H1 (cell line): ENCODE results near the gene CC2D2A. TPM values are rescaled to one million over a fixed set of nuclear protein-coding genes. Genes with fewer than 3 reads are reported as not detected.

ENCODE experiments used
- CTCF ChIA-PET: fragments of 300-600 bp; sonication (Branson Sonifier 250); formaldehyde crosslinking; loops from one replicate; lab custom pipeline; 2021; ENCODE audit not compliant: partially characterized antibody; lab: Charles Lee
- POLR2A ChIA-PET: fragments of 300-600 bp; sonication (Branson Sonifier 250); formaldehyde crosslinking; loops from one replicate; lab custom pipeline; 2021; ENCODE audit warnings: inconsistent platforms; ENCODE audit not compliant: partially characterized antibody; lab: Charles Lee
- DNase-seq, 2 experiments: peaks; one replicate each; pipeline versions ENCODE4 v3.0.0 to v3.0.0-alpha.2; 2010 to 2022; ENCODE audit warnings: low spot score in 2 of 2, low read depth in 1 of 2, mixed read lengths in 1 of 2
- FAIRE-seq: peaks from 2 replicates; lab custom pipeline; 2011; peaks lifted over from hg19 to GRCh38; lab: Jason Lieb, UNC
- H2AFZ ChIP-seq: 2 replicates; pipeline ENCODE4 v1.8.1; 2012; ENCODE audit warnings: low read length, inconsistent platforms
- H2AK5ac ChIP-seq: 2 replicates; pipeline ENCODE4 v1.6.1; 2013; ENCODE audit warnings: low read depth, low read length
- H2BK120ac ChIP-seq: replicated peaks from 2 replicates; pipeline ENCODE3; 2013; ENCODE audit warnings: low read depth, low read length, inconsistent platforms
- H2BK12ac ChIP-seq: 2 replicates; pipeline ENCODE4 v1.6.1; 2013; ENCODE audit warnings: low read depth, low read length
- H2BK15ac ChIP-seq: 2 replicates; pipeline ENCODE4 v1.6.1; 2013; ENCODE audit warnings: low read length
- H2BK20ac ChIP-seq: 2 replicates; pipeline ENCODE4 v1.6.1; 2013; ENCODE audit warnings: low read length
- H2BK5ac ChIP-seq: 2 replicates; pipeline ENCODE4 v1.6.1; 2013; ENCODE audit warnings: low read depth, low read length
- H3K14ac ChIP-seq: 2 replicates; pipeline ENCODE4 v1.6.1; 2013; ENCODE audit warnings: inconsistent platforms; ENCODE audit not compliant: insufficient read length
- H3K18ac ChIP-seq: 2 replicates; pipeline ENCODE4 v1.6.1; 2013; ENCODE audit warnings: low read length; ENCODE audit errors: extremely low read depth
- H3K23ac ChIP-seq: 2 replicates; pipeline ENCODE4 v1.6.1; 2013; ENCODE audit warnings: inconsistent platforms; ENCODE audit not compliant: insufficient read length
- H3K23me2 ChIP-seq: 2 replicates; pipeline ENCODE4 v1.6.1; 2013; ENCODE audit warnings: low read depth, low read length
- H3K27ac ChIP-seq: 2 replicates; pipeline ENCODE4 v1.6.1; 2011; ENCODE audit warnings: low read depth, low read length, inconsistent platforms
- H3K27me3 ChIP-seq, 4 experiments: replicated peaks in 1 of 4; 1 replicate in 1 of 4; 2 replicates in 3 of 4; pipeline versions ENCODE4 v1.6.1 to v1.8.1; 2011 to 2013; ENCODE audit warnings: low read length in 3 of 4, mild to moderate bottlenecking in 3 of 4, inconsistent platforms in 2 of 4, mixed read lengths in 2 of 4, moderate library complexity in 1 of 4; ENCODE audit not compliant: control insufficient read depth in 3 of 4, insufficient read depth in 3 of 4; ENCODE audit errors: extremely low read depth in 1 of 4
- H3K36me3 ChIP-seq, 4 experiments: 2 replicates each; pipeline versions ENCODE4 v1.6.1 to v1.8.1; 2011 to 2013; ENCODE audit warnings: mild to moderate bottlenecking in 4 of 4, low read length in 3 of 4, moderate library complexity in 2 of 4, control low read depth in 1 of 4, inconsistent platforms in 1 of 4; ENCODE audit not compliant: insufficient read depth in 4 of 4, control insufficient read depth in 2 of 4
- H3K4ac ChIP-seq: replicated peaks from 2 replicates; pipeline ENCODE3; 2013; ENCODE audit warnings: low read length, low read depth, mixed read lengths, inconsistent platforms; ENCODE audit not compliant: insufficient read length
- H3K4me1 ChIP-seq, 4 experiments: replicated peaks in 1 of 4; 1 replicate in 1 of 4; 2 replicates in 3 of 4; pipeline versions ENCODE4 v1.6.1 to v1.8.1; 2011 to 2013; ENCODE audit warnings: low read length in 3 of 4, inconsistent platforms in 2 of 4, mixed read lengths in 1 of 4; ENCODE audit not compliant: insufficient read depth in 4 of 4, control insufficient read depth in 3 of 4
- H3K4me2 ChIP-seq, 2 experiments: 2 replicates each; pipeline versions ENCODE4 v1.6.1 to v1.8.1; 2011 to 2013; ENCODE audit warnings: low read depth in 2 of 2, low read length in 2 of 2, control low read depth in 1 of 2, inconsistent platforms in 1 of 2, mild to moderate bottlenecking in 1 of 2; ENCODE audit not compliant: insufficient read depth in 1 of 2
- H3K4me3 ChIP-seq, 4 experiments: fragments of 200-600, 300-600 bp in 1 of 4; sonication (generic), shearing (Covaris generic), sonication (Bioruptor Twin) in 1 of 4; 2 replicates each; pipeline versions ENCODE4 v1.5.1 to v1.8.1; 2011 to 2016; ENCODE audit warnings: low read length in 4 of 4, low read depth in 3 of 4, control low read depth in 2 of 4, inconsistent platforms in 2 of 4, mild to moderate bottlenecking in 2 of 4, mixed read lengths in 1 of 4, moderate library complexity in 1 of 4; ENCODE audit not compliant: insufficient read depth in 2 of 4; ENCODE audit errors: extremely low read depth in 1 of 4
- H3K56ac ChIP-seq: replicated peaks from 2 replicates; pipeline ENCODE3; 2013; ENCODE audit warnings: low read depth, mild to moderate bottlenecking, mixed read lengths, low read length, inconsistent platforms; ENCODE audit not compliant: insufficient read length
- H3K79me1 ChIP-seq: 2 replicates; pipeline ENCODE4 v1.6.1; 2013; ENCODE audit warnings: low read depth, low read length, control low read depth
- H3K79me2 ChIP-seq, 2 experiments: 2 replicates each; pipeline versions ENCODE4 v1.6.1 to v1.8.1; 2012 to 2013; ENCODE audit warnings: low read length in 2 of 2, mild to moderate bottlenecking in 2 of 2, inconsistent platforms in 1 of 2; ENCODE audit not compliant: insufficient read depth in 2 of 2, control insufficient read depth in 1 of 2
- H3K9ac ChIP-seq, 4 experiments: replicated peaks in 1 of 4; 1 replicate in 1 of 4; 2 replicates in 3 of 4; pipeline versions ENCODE4 v1.6.1 to v1.8.1; 2011 to 2013; ENCODE audit warnings: low read depth in 3 of 4, low read length in 3 of 4, control low read depth in 2 of 4, mild to moderate bottlenecking in 2 of 4, moderate library complexity in 2 of 4, inconsistent platforms in 1 of 4; ENCODE audit errors: extremely low read depth in 1 of 4
- H3K9me3 ChIP-seq, 2 experiments: 2 replicates each; pipeline versions ENCODE4 v1.6.1 to v1.8.1; 2012 to 2013; ENCODE audit warnings: mild to moderate bottlenecking in 2 of 2, moderate library complexity in 2 of 2, control low read depth in 1 of 2, inconsistent platforms in 1 of 2, low read depth in 1 of 2, low read length in 1 of 2, mixed read lengths in 1 of 2; ENCODE audit not compliant: insufficient read depth in 2 of 2
- H4K20me1 ChIP-seq, 2 experiments: replicated peaks in 1 of 2; 2 replicates each; pipeline versions ENCODE3 to v1.8.1; 2011 to 2013; ENCODE audit warnings: inconsistent platforms in 2 of 2, low read length in 2 of 2, mild to moderate bottlenecking in 1 of 2; ENCODE audit not compliant: insufficient read depth in 2 of 2, control insufficient read depth in 1 of 2
- H4K5ac ChIP-seq: 2 replicates; pipeline ENCODE4 v1.6.1; 2013; ENCODE audit warnings: low read length, low read depth, mixed read lengths, inconsistent platforms; ENCODE audit not compliant: insufficient read length
- H4K8ac ChIP-seq: 2 replicates; pipeline ENCODE4 v1.8.0; 2013; ENCODE audit warnings: mild to moderate bottlenecking, moderate library complexity, low read length, inconsistent platforms; ENCODE audit not compliant: insufficient read depth; ENCODE audit errors: extremely low read depth
- H4K91ac ChIP-seq: replicated peaks from 2 replicates; pipeline ENCODE3; 2013; ENCODE audit warnings: low read length, mixed read lengths, inconsistent platforms; ENCODE audit not compliant: insufficient read length
- TAF1 ChIP-seq: IDR thresholded peaks from 2 replicates; pipeline ENCODE4 v1.6.1; 2011; ENCODE audit warnings: mild to moderate bottlenecking, low read depth, low read length
- WGBS, 2 experiments: shearing (Covaris generic) in 1 of 2; methylation state at CpG; one replicate each; pipeline versions ENCODE4 v1.1.6 to v1.1.7; 2013 to 2015; ENCODE audit warnings: low lambda C conversion rate in 2 of 2, mixed read lengths in 2 of 2, inconsistent platforms in 1 of 2, low coverage in 1 of 2, missing lambda C conversion rate in 1 of 2; ENCODE audit not compliant: insufficient replicate concordance in 2 of 2, insufficient coverage in 1 of 2, insufficient read length in 1 of 2; ENCODE audit errors: extremely low coverage in 1 of 2, missing lambda C conversion rate in 1 of 2; 5-methylcytosine and 5-hydroxymethylcytosine counted together
- polyA plus RNA-seq, 7 experiments: library from polyadenylated mRNA; depleted of rRNA in 3 of 7; stranded (reverse) in 5 of 7; unstranded in 2 of 7; fragments of >200 nt in 5 of 7; fragments of 200-250 nt in 2 of 7; gene quantifications; 1 replicate in 5 of 7; 2 replicates in 1 of 7; 4 replicates in 1 of 7; pipeline versions ENCODE4 v1.2.1 to v1.2.3, GENCODE V29; 2011 to 2013; ENCODE audit warnings: missing spikeins in 2 of 7, mixed read lengths in 2 of 7
- total RNA-seq: library from RNA; stranded (reverse); fragmentation: NEBNext Ultra II Directional; extraction: Animal tissue kit (Norgen Biotek cat#: 25700); gene quantifications from 2 replicates; pipeline ENCODE4 v1.2.1, GENCODE V29; 2021

Gene CC2D2A
- total and polyA plus RNA-seq, 2 of the 8 experiments (the other 6 are each of a cell fraction or from before 2014, with no cell fraction given), result 11.0 to 12.2 TPM

DNA sequence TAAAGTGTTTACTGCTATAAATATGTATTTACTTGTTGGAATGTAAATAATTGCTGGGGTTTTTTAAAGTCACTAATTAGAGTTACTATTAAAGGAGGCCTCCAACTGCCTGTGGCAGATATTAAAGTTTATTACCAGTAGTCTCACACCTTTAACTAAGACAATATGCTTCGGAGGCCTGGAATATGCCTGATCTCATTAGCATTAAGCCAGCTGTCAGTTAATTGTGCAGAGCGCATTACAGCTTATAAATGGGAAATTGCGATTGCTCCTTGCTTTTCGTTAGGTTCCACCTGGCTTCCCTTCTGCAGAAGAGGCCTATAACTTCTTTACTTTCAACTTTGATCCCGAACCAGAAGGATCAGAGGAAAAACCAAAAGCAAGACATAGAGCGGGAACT lies 41.3 kb downstream of the CC2D2A start:
- FAIRE-seq (no peak), DNase-seq (no peak)
- no peaks in the 10 kb centered on the region for H3K4me1 ChIP-seq
- no peak overlapping the region for H2BK15ac ChIP-seq
- no peak overlapping the region for H4K91ac ChIP-seq
- 86% methylated on average over 6 of the region's 6 CpGs; no CpG with 5 or more reads in 1 of the 2 experiments for WGBS, 2 experiments
- H3K9me3 ChIP-seq, result no peaks in the 10 kb centered on the region
- H3K4me2 ChIP-seq, result no peak overlapping the region
- no peak overlapping the region for H3K4me3 ChIP-seq
- H2BK5ac ChIP-seq, result no peak overlapping the region
- no peak overlapping the region for H3K56ac ChIP-seq
- no peak for TF ChIP-seq TAF1
- no peaks in the 10 kb centered on the region for H4K20me1 ChIP-seq
- H3K23me2 ChIP-seq, result no peaks in the 10 kb centered on the region
- no peak overlapping the region for H3K14ac ChIP-seq
- H2BK12ac ChIP-seq, result no peak overlapping the region
- H3K79me2 ChIP-seq, result no peaks in the 10 kb centered on the region
- no peaks in the 10 kb centered on the region for H3K27me3 ChIP-seq
- ChIA-PET CTCF (no interaction called here), POLR2A (no interaction called here)
- no peak overlapping the region for H4K8ac ChIP-seq
- no peak overlapping the region for H2AK5ac ChIP-seq
- no peak overlapping the region for H3K9ac ChIP-seq
- no peak overlapping the region for H2AFZ ChIP-seq
- H3K23ac ChIP-seq, result no peak overlapping the region
- no peak overlapping the region for H3K18ac ChIP-seq
- H2BK120ac ChIP-seq, result no peak overlapping the region
- no peak overlapping the region for H3K4ac ChIP-seq
- no peak overlapping the region for H3K27ac ChIP-seq
- H3K79me1 ChIP-seq, result no peaks in the 10 kb centered on the region
- peaks cover 0 to 8% (median 1%) of the 10 kb centered on the region in 4 experiments; a peak in 4 of 8 replicates for H3K36me3 ChIP-seq
- no peak overlapping the region for H2BK20ac ChIP-seq
- no peak overlapping the region for H4K5ac ChIP-seq
